Ishikawa (cell line): Measurements from ENCODE around the gene TM4SF18.

Experiments
- EP300 ChIP-seq: IDR thresholded peaks from 2 replicates; pipeline ENCODE4 v1.6.1; 2012; ENCODE audit warnings: borderline replicate concordance
- RAD21 ChIP-seq: IDR thresholded peaks from 2 replicates; pipeline ENCODE4 v1.6.1; 2012; ENCODE audit warnings: low read depth
- TF ChIP-seq, protein P1 (sequence below): IDR thresholded peaks from 2 replicates; pipeline ENCODE4 v1.6.1; 2012; ENCODE audit warnings: low read depth, mild to moderate bottlenecking

DNA sequence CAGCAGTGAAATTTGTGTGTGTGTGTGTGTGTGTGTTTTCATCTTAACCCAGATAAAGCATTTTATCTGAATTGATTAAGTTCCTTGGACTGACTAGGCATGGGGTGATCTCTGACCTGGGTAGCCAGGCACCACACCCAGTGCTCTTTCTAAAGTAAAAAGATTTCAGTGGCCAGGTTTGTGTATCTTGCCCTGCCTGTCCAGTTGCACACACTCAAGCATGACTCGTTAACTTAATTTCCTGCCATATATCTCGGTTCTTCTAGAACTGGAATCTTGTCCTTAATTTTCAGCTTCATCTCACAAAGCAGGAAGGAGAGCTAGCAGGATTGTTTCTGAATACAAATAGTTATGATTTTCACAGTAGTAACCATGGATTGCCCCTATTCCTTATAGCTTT, 17.0 kb downstream of the TM4SF18 start:
- TF ChIP-seq RAD21: no peak
- no peak for TF ChIP-seq EP300
- TF ChIP-seq, protein P1, sequence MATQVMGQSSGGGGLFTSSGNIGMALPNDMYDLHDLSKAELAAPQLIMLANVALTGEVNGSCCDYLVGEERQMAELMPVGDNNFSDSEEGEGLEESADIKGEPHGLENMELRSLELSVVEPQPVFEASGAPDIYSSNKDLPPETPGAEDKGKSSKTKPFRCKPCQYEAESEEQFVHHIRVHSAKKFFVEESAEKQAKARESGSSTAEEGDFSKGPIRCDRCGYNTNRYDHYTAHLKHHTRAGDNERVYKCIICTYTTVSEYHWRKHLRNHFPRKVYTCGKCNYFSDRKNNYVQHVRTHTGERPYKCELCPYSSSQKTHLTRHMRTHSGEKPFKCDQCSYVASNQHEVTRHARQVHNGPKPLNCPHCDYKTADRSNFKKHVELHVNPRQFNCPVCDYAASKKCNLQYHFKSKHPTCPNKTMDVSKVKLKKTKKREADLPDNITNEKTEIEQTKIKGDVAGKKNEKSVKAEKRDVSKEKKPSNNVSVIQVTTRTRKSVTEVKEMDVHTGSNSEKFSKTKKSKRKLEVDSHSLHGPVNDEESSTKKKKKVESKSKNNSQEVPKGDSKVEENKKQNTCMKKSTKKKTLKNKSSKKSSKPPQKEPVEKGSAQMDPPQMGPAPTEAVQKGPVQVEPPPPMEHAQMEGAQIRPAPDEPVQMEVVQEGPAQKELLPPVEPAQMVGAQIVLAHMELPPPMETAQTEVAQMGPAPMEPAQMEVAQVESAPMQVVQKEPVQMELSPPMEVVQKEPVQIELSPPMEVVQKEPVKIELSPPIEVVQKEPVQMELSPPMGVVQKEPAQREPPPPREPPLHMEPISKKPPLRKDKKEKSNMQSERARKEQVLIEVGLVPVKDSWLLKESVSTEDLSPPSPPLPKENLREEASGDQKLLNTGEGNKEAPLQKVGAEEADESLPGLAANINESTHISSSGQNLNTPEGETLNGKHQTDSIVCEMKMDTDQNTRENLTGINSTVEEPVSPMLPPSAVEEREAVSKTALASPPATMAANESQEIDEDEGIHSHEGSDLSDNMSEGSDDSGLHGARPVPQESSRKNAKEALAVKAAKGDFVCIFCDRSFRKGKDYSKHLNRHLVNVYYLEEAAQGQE: no peak
